Activated CD8-positive, alpha-beta memory T cell treated with anti-CD3 and anti-CD28 coated beads, Interleukin-2, amount 50 U/mL, for 24 hours (primary cell): ENCODE measurements around the gene UNC13D.
"Not testable (repeated sequence)": the region's sequence is repeated elsewhere in the genome, so short reads cannot be mapped to it uniquely, and the experiment has no call there.

Experiments used
- DNase-seq: peaks from one replicate; pipeline ENCODE4 v3.0.0-alpha.2; 2020; ENCODE audit errors: extremely low read depth

Gene UNC13D

GRCh38 chr17:75843577-75844529 is at the start of gene UNC13D:
TSS of gene UNC13D (minus strand) at chr17:75844404. CDS start at chr17:75844337, 67 bp downstream.
- no peak for DNase-seq

GRCh38 chr17:75893305-75894048 is 49.3 kb upstream of the UNC13D start:
- DNase-seq, result no peak

- DNase-seq, result no peak
These were observed 48.5 kb upstream of the UNC13D start for GRCh38 chr17:75892556-75893224.

- no peak for DNase-seq
These were observed 47.7 kb upstream of the UNC13D start for GRCh38 chr17:75891605-75892555.

GRCh38 chr17:75891022-75891604 is 46.9 kb upstream of the UNC13D start:
- no peak for DNase-seq

GRCh38 chr17:75889454-75889853 is 45.2 kb upstream of the UNC13D start:
- DNase-seq, result no peak

- DNase-seq, result no peak
These were observed 44.3 kb upstream of the UNC13D start for GRCh38 chr17:75888484-75888883.

- not testable (repeated sequence) for DNase-seq
These were observed 41.7 kb upstream of the UNC13D start for GRCh38 chr17:75885860-75886259.

- no peak for DNase-seq
These were observed 41.2 kb upstream of the UNC13D start for GRCh38 chr17:75885431-75885830.

GRCh38 chr17:75881678-75882454 is 37.7 kb upstream of the UNC13D start:
- DNase-seq, result no peak

- no peak for DNase-seq
These were observed 36.1 kb upstream of the UNC13D start for GRCh38 chr17:75880266-75880665.

GRCh38 chr17:75878174-75878998 is 34.2 kb upstream of the UNC13D start, which contains the start of gene TRIM47:
TSS of gene TRIM47 (minus strand) at chr17:75878581. CDS start at chr17:75878548, 33 bp downstream.
- no peak for DNase-seq

GRCh38 chr17:75877752-75878173 is 33.6 kb upstream of the UNC13D start:
- no peak for DNase-seq

GRCh38 chr17:75876938-75877751 is 32.9 kb upstream of the UNC13D start:
- no peak for DNase-seq

- DNase-seq, result peak; percentile 27
These were observed 32.2 kb upstream of the UNC13D start for GRCh38 chr17:75876190-75876937.

GRCh38 chr17:75875940-75876189 is 31.7 kb upstream of the UNC13D start:
- no peak for DNase-seq

GRCh38 chr17:75875182-75875939 is 31.2 kb upstream of the UNC13D start:
- DNase-seq, result no peak
